GM21825 (cell line): ENCODE data around the gene S100A12.

Experiments
- ATAC-seq: cut with Tn5 transposase; IDR thresholded peaks from one replicate; pipeline ENCODE4 v1.9.1; 2021; ENCODE audit warnings: mild to moderate bottlenecking, moderate library complexity; ENCODE audit not compliant: unreplicated experiment

S100A12 gene

GRCh38 chr1:153370146-153370545 lies 5.3 kb downstream of the S100A12 start:
- ATAC-seq: no peak

GRCh38 chr1:153368495-153368894 lies 6.9 kb downstream of the S100A12 start:
- no peak for ATAC-seq

GRCh38 chr1:153367090-153367489 lies 8.3 kb downstream of the S100A12 start:
- no peak for ATAC-seq

- ATAC-seq: no peak
Measured at GRCh38 chr1:153366261-153366660, 9.2 kb downstream of the S100A12 start.

- ATAC-seq: no peak
Measured at GRCh38 chr1:153365696-153366095, 9.7 kb downstream of the S100A12 start.

GRCh38 chr1:153364766-153365666 lies 10.4 kb downstream of the S100A12 start:
- ATAC-seq: no peak

GRCh38 chr1:153364156-153364555 lies 11.3 kb downstream of the S100A12 start:
- ATAC-seq: no peak

- ATAC-seq: no peak
Measured at GRCh38 chr1:153363641-153364040, 11.8 kb downstream of the S100A12 start.

GRCh38 chr1:153362187-153362775 lies 13.1 kb downstream of the S100A12 start:
- no peak for ATAC-seq

GRCh38 chr1:153361480-153362109 lies 13.8 kb downstream of the S100A12 start:
- ATAC-seq: no peak

- no peak for ATAC-seq
Measured at GRCh38 chr1:153360592-153361479, 14.6 kb downstream of the S100A12 start.

GRCh38 chr1:153360190-153360589 lies 15.2 kb downstream of the S100A12 start:
- no peak for ATAC-seq

- no peak for ATAC-seq
Measured at GRCh38 chr1:153359241-153359640, 16.2 kb downstream of the S100A12 start.

- no peak for ATAC-seq
Measured at GRCh38 chr1:153358691-153358975, 16.8 kb downstream of the S100A12 start.

GRCh38 chr1:153357853-153358690 lies 17.3 kb downstream of the S100A12 start, which contains the start of gene S100A9:
TSS of gene S100A9 (plus strand) at chr1:153357854. CDS start at chr1:153358284, 430 bp downstream.
- no peak for ATAC-seq

- ATAC-seq: no peak
Measured at GRCh38 chr1:153357076-153357852, 18.2 kb downstream of the S100A12 start.

- ATAC-seq: no peak
Measured at GRCh38 chr1:153356392-153357075, 18.9 kb downstream of the S100A12 start.

- no peak for ATAC-seq
Measured at GRCh38 chr1:153355445-153356071, 19.9 kb downstream of the S100A12 start.
